K562 (cell line): ENCODE results near the gene CRYAB. TPM values are rescaled to one million over a fixed set of nuclear protein-coding genes. Genes with fewer than 3 reads are reported as not detected.

Source experiments
- CBX2 ChIP-seq: fragments of 200-600 bp; sonication (generic); IDR thresholded peaks from one replicate; pipeline ENCODE4 v1.6.1; 2012; ENCODE audit warnings: mild to moderate bottlenecking, low read length, inconsistent platforms; ENCODE audit not compliant: insufficient read depth, poor library complexity, severe bottlenecking
- CTBP1 ChIP-seq: fragments of 450-650 bp; IDR thresholded peaks from 2 replicates; pipeline ENCODE4 v1.6.1; 2016; ENCODE audit warnings: borderline replicate concordance
- DACH1 ChIP-seq: fragments of 450-650 bp; IDR thresholded peaks from 2 replicates; pipeline ENCODE4 v1.6.1; 2018; ENCODE audit not compliant: partially characterized antibody
- GATAD2B ChIP-seq: fragments of 450-650 bp; IDR thresholded peaks from 2 replicates; pipeline ENCODE4 v1.6.1; 2017; ENCODE audit warnings: mild to moderate bottlenecking, borderline replicate concordance
- MCM7 ChIP-seq, 2 experiments: fragments of 450-650 bp; IDR thresholded peaks; 2 replicates each; pipeline ENCODE4 v1.6.1; 2016 to 2018
- polyA plus RNA-seq, 8 experiments: library from polyadenylated mRNA; depleted of rRNA in 4 of 8; stranded (reverse) in 5 of 8; unstranded in 3 of 8; fragments of >200 nt; fragmentation: Nextera tagmentation in 2 of 8; fragmentation: Illumina TruSeq in 1 of 8; extraction: Ambion mirVana in 2 of 8; extraction: Trizol in 1 of 8; gene quantifications; 2 replicates each; pipeline versions ENCODE4 v1.2.1 to v1.2.3, GENCODE V29; 2011 to 2014; ENCODE audit warnings: inconsistent platforms in 1 of 8, missing spikeins in 1 of 8
- total RNA-seq, 7 experiments: library from RNA; depleted of rRNA in 6 of 7; stranded (reverse); fragments of >200 nt in 6 of 7; fragmentation: Illumina TruSeq in 2 of 7; extraction: Trizol in 2 of 7; gene quantifications; 2 replicates each; pipeline versions ENCODE4 v1.2.1 to v1.2.3, GENCODE V29; 2011 to 2021; ENCODE audit warnings: low replicate concordance in 1 of 7
- TF ChIP-seq, protein P1 (sequence below), 2 experiments: IDR thresholded peaks; 2 replicates each; pipeline ENCODE4 v1.6.1; 2012; ENCODE audit warnings: improper control_type of control experiment in 2 of 2, low read depth in 2 of 2, low read length in 2 of 2, borderline replicate concordance in 1 of 2
- TF ChIP-seq, protein P2 (sequence below), 2 experiments: IDR thresholded peaks; 2 replicates each; pipeline ENCODE4 v1.6.1; 2011; ENCODE audit warnings: borderline replicate concordance in 1 of 2, control low read depth in 1 of 2, low read depth in 1 of 2, low read length in 1 of 2, mild to moderate bottlenecking in 1 of 2, mixed read lengths in 1 of 2, moderate library complexity in 1 of 2; ENCODE audit not compliant: insufficient read depth in 1 of 2, insufficient read length in 1 of 2, poor library complexity in 1 of 2, severe bottlenecking in 1 of 2; ENCODE audit errors: extremely low read depth in 1 of 2

CRYAB gene
- total and polyA plus RNA-seq, 9 of the 15 experiments (the other 6 are each of a cell fraction or from before 2014, with no cell fraction given) = 0.83 to 7.5 (median 3.6) TPM

DNA sequence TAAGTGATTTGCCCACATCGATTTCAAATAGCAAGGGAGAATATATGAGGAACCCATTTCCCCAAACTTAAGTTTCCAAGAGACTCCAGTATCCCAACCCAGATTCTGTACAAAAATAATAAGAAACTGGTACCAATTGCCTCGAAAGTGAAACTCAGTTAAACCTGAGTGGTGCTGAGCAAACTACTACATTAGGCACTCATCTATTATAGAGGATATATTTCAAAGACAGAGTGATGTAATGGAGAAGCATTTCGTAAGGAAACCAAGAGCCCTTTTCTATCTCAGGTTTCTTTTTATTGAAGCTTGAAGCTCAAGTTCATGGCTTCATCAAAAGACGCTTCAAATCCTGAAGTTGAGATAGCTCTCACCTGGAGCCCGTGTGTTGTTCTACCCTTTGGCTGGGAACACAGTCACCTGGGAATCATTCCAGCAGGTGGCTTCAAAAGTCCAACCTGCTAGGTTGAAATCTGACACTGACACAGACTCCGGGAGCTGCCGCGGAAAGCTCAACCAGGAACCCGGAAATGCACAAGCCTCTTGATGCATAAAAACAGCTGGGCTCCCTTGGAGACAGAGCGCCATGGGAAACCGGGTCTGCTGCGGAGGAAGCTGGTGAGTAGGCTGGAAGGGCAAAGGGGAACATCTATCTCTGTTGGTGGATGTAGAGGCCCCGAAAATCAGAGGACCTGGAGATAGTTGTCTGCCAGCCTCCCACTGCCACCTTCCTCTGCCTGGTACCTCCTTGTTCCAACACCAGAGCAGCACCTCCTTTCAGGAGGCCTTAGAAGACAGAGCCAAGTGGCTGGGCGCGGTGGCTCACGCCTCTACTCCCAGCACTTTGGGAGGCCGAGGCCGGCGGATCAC, 7.1 kb upstream of the CRYAB start, which contains the start of gene C11orf52 (continued):
- TF ChIP-seq, protein P1, sequence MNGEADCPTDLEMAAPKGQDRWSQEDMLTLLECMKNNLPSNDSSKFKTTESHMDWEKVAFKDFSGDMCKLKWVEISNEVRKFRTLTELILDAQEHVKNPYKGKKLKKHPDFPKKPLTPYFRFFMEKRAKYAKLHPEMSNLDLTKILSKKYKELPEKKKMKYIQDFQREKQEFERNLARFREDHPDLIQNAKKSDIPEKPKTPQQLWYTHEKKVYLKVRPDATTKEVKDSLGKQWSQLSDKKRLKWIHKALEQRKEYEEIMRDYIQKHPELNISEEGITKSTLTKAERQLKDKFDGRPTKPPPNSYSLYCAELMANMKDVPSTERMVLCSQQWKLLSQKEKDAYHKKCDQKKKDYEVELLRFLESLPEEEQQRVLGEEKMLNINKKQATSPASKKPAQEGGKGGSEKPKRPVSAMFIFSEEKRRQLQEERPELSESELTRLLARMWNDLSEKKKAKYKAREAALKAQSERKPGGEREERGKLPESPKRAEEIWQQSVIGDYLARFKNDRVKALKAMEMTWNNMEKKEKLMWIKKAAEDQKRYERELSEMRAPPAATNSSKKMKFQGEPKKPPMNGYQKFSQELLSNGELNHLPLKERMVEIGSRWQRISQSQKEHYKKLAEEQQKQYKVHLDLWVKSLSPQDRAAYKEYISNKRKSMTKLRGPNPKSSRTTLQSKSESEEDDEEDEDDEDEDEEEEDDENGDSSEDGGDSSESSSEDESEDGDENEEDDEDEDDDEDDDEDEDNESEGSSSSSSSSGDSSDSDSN (IDR thresholded peaks at IDR 0.05; ENCODE audit: borderline replicate concordance in 1 of 2, low read depth in 2 of 2, low read length in 2 of 2) = no peak
- peak; percentile 22 for TF ChIP-seq DACH1
- TF ChIP-seq, protein P2, sequence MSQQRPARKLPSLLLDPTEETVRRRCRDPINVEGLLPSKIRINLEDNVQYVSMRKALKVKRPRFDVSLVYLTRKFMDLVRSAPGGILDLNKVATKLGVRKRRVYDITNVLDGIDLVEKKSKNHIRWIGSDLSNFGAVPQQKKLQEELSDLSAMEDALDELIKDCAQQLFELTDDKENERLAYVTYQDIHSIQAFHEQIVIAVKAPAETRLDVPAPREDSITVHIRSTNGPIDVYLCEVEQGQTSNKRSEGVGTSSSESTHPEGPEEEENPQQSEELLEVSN (IDR thresholded peaks at IDR 0.05; ENCODE audit: borderline replicate concordance in 1 of 2, extremely low read depth in 1 of 2, insufficient read depth in 1 of 2, insufficient read length in 1 of 2, low read depth in 1 of 2, low read length in 1 of 2, poor library complexity in 1 of 2, severe bottlenecking in 1 of 2) = no peak
- TF ChIP-seq MCM7 (IDR thresholded peaks at IDR 0.05) = no peak
- TF ChIP-seq CTBP1 = peak; percentile 22; the same call in 1 of the 2 replicates
- no peak for TF ChIP-seq GATAD2B
- no peak for TF ChIP-seq CBX2
- TF ChIP-seq, all 486 proteins: peak for 13
